Stomach (tissue), 9 donors: ENCODE measurements around the gene GALE. TPM values are rescaled to one million over a fixed set of nuclear protein-coding genes. Genes with fewer than 3 reads are reported as not detected.

ENCODE experiments used
- DNase-seq, 2 donors: peaks; one replicate each; pipeline versions ENCODE4 v3.0.0 to v3.0.0-alpha.2; 2013 to 2019
- H3K27ac ChIP-seq, 5 donors: fragments of 200-600 bp in 4 of 5; sonication (generic) in 4 of 5; one replicate each; pipeline ENCODE4 v1.5.1; 2013 to 2019; ENCODE audit warnings: mild to moderate bottlenecking in 1 of 5, moderate library complexity in 1 of 5
- H3K27me3 ChIP-seq, 3 donors: fragments of 200-600 bp; sonication (generic); one replicate each; pipeline ENCODE4 v1.5.1; 2017 to 2019; ENCODE audit warnings: mixed run types in 1 of 3
- H3K36me3 ChIP-seq, 4 donors: fragments of 200-600 bp; sonication (generic); 1 replicate in 3 of 4; 2 replicates in 1 of 4; pipeline ENCODE4 v1.5.1; 2016 to 2019
- H3K4me1 ChIP-seq, 4 donors: fragments of 200-600 bp; sonication (generic); one replicate each; pipeline ENCODE4 v1.5.1; 2016 to 2019
- H3K4me3 ChIP-seq, 4 donors: fragments of 200-600 bp; sonication (generic) in 3 of 4; one replicate each; pipeline ENCODE4 v1.5.1; 2016 to 2019; ENCODE audit warnings: mild to moderate bottlenecking in 1 of 4
- H3K9me3 ChIP-seq, 4 donors: fragments of 200-600 bp; sonication (generic); one replicate each; pipeline ENCODE4 v1.5.1; 2016 to 2019
- CTCF ChIP-seq, 7 experiments: fragments of 450-650 bp in 4 of 7; fragments of 200-600 bp in 3 of 7; sonication (generic) in 3 of 7; IDR thresholded peaks; one replicate each; pipeline ENCODE4 v1.5.1; 2016 to 2019; ENCODE audit warnings: antibody characterized with exemption in 7 of 7, control low read depth in 2 of 7, mild to moderate bottlenecking in 1 of 7
- EP300 ChIP-seq: sonication (generic); formaldehyde crosslinking; IDR thresholded peaks from one replicate; pipeline ENCODE4 v1.6.1; 2017; ENCODE audit warnings: antibody characterized with exemption
- POLR2A ChIP-seq, 4 donors: fragments of 450-650 bp; IDR thresholded peaks; one replicate each; pipeline ENCODE4 v1.6.1; 2016; ENCODE audit warnings: antibody characterized with exemption in 4 of 4, control low read depth in 2 of 4, mild to moderate bottlenecking in 1 of 4, moderate library complexity in 1 of 4
- POLR2AphosphoS5 ChIP-seq, 3 donors: sonication (generic); formaldehyde crosslinking; IDR thresholded peaks; one replicate each; pipeline ENCODE4 v1.6.1; 2016; ENCODE audit warnings: antibody characterized with exemption in 3 of 3
- WGBS, 5 donors: extraction: QIAGEN DNeasy Blood & Tissue Kit in 3 of 5; methylation state at CpG; one replicate each; pipeline versions ENCODE4 v1.1.5 to v1.1.7; 2013 to 2018; 5-methylcytosine and 5-hydroxymethylcytosine counted together
- intact Hi-C: fragments of 100-400 bp; cut with DNase I; formaldehyde crosslinking; loops from one replicate; pipeline ENCODE4 v1.15.1; 2023; ENCODE audit warnings: low total_unique reads
- polyA plus RNA-seq, 3 donors: library from polyadenylated mRNA; stranded (reverse); fragments of 200-250 nt; gene quantifications; one replicate each; pipeline ENCODE4 v1.2.3, GENCODE V29; 2013
- total RNA-seq, 5 donors: library from RNA; depleted of rRNA; stranded (reverse); fragments of >200 nt; gene quantifications; one replicate each; pipeline versions ENCODE4 v1.1.0 to v1.2.3, GENCODE V29; 2014 to 2016
- donor health status: healthy with polysubstance abuse.
- donor health status: Bipolar disorder and iron deficiency.
- donor health status: healthy.

The GALE gene
- total and polyA plus RNA-seq, 8 donors: 34.4 to 443 (median 149) TPM

- DNase-seq: peak; percentile 24 to 83
- TF ChIP-seq CTCF (IDR thresholded peaks at IDR 0.05): no peak
- no peak for TF ChIP-seq EP300
- no peak for TF ChIP-seq POLR2AphosphoS5 (IDR thresholded peaks at IDR 0.05)
- no peak for TF ChIP-seq POLR2A (IDR thresholded peaks at IDR 0.05)
These were observed 1.9 kb downstream of the GALE start for GRCh38 chr1:23798662-23799142.

GRCh38 chr1:23797478-23798448 lies 2.8 kb downstream of the GALE start:
- peaks cover 69 to 86% (median 80%) of the 10 kb centered on the region in 4 donors for H3K4me1 ChIP-seq
- peak in 1 of 2 donors; percentile 54 for DNase-seq
- 42 to 60% (median 51%) methylated on average over 18 to 20 of the region's 20 CpGs for WGBS, 5 donors
- peak overlapping the region; percentile 91 to 98 (median 96) for H3K27ac ChIP-seq
- H3K9me3 ChIP-seq: no peaks in the 10 kb centered on the region
- peaks cover 28 to 59% (median 55%) of the 10 kb centered on the region in 4 donors for H3K36me3 ChIP-seq
- TF ChIP-seq EP300: no peak
- TF ChIP-seq POLR2AphosphoS5 (IDR thresholded peaks at IDR 0.05): no peak
- TF ChIP-seq CTCF (IDR thresholded peaks at IDR 0.05): no peak
- no peak for TF ChIP-seq POLR2A (IDR thresholded peaks at IDR 0.05)
- intact Hi-C loops: no loop called here
- no peaks in the 10 kb centered on the region for H3K27me3 ChIP-seq
- H3K4me3 ChIP-seq: peak overlapping the region in 3 of 4 donors; percentile 72 to 88 (median 85)

More at GRCh38 chr1:23798662-23799142, 1.9 kb downstream of the GALE start:
- H3K4me1 ChIP-seq: peaks cover 61 to 77% (median 70%) of the 10 kb centered on the region in 4 donors
- peaks cover 25 to 59% (median 53%) of the 10 kb centered on the region in 4 donors for H3K36me3 ChIP-seq
- H3K27me3 ChIP-seq: no peaks in the 10 kb centered on the region
- 25 to 70% (median 60%) methylated on average over 9 to 12 of the region's 12 CpGs for WGBS, 5 donors
- peak overlapping the region; percentile 91 to 98 (median 96) for H3K27ac ChIP-seq
- H3K4me3 ChIP-seq: peak overlapping the region; percentile 72 to 88 (median 84)
- H3K9me3 ChIP-seq: no peaks in the 10 kb centered on the region
- intact Hi-C loops: no loop called here

- Histone ChIP-seq H3K9me3 (no peaks in the 10 kb centered on the region), H3K27ac (peak overlapping the region; percentile 25 to 98 (median 96)), H3K36me3 (peaks cover 28 to 55% (median 55%) of the 10 kb centered on the region in 4 donors), H3K4me1 (peaks cover 74 to 92% (median 87%) of the 10 kb centered on the region in 4 donors), H3K4me3 (peak overlapping the region in 2 of 4 donors; percentile 72 to 88), H3K27me3 (no peaks in the 10 kb centered on the region)
- WGBS, 5 donors: 31 to 55% (median 33%) methylated on average over 16 to 17 of the region's 17 CpGs
- peak; percentile 26 to 64 for DNase-seq
- intact Hi-C loops: no loop called here
- TF ChIP-seq CTCF (IDR thresholded peaks at IDR 0.05): peak in 2 of 7 experiments; percentile 25 to 27
- peak in 1 of 3 donors; percentile 22 for TF ChIP-seq POLR2AphosphoS5 (IDR thresholded peaks at IDR 0.05)
- TF ChIP-seq POLR2A (IDR thresholded peaks at IDR 0.05): no peak
- no peak for TF ChIP-seq EP300
These were observed 3.9 kb downstream of the GALE start for GRCh38 chr1:23796466-23797271.
